GM19438 (cell line): ENCODE measurements around the gene PTPRU.
"Not testable (repeated sequence)": the region's sequence is repeated elsewhere in the genome, so short reads cannot be mapped to it uniquely, and the experiment has no call there.

ENCODE experiments used
- ATAC-seq: cut with Tn5 transposase; IDR thresholded peaks from one replicate; pipeline ENCODE4 v1.9.1; 2021; ENCODE audit warnings: low read depth; ENCODE audit not compliant: unreplicated experiment

Gene PTPRU

DNA sequence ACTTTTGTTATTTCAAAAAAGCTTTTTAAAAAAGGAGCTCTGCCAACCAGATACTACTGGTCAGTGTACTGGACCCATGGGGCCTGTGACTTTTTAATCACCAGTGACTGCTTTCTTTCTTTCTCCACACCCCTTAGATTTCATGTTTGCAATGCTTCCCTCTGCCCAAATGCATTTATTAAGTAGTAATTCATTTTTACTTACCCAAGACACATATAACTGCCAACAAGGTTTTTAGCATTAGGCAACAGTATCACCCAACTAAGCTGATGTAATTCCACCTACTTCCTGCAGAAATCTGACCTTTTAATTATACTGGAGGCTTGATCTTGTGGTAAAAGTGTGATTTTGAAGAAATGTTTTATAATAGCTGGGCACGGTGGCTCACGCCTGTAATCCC is 18.1 kb upstream of the PTPRU start:
- no peak for ATAC-seq

- ATAC-seq = no peak
Measured at GRCh38 chr1:29221296-29221695, 15.0 kb upstream of the PTPRU start.

DNA sequence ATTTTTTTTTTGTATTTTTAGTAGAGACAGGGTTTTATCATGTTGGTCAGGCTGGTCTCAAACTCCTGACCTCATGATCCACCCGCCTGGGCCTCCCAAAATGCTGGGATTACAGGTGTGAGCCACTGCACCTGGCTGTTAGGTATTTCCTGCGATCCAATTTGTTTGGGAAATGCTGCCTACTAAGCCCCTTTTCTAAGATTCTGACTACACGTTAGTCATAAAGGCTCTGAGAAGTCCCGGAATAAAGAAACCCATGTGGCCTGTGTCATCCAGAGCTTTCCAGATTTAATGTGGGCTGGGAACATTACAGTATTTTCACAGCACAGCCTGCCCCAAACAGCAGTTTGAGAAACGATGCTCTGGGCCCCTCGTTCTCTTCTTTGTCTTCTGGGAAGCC is 14.1 kb upstream of the PTPRU start:
- ATAC-seq = not testable (repeated sequence)

DNA sequence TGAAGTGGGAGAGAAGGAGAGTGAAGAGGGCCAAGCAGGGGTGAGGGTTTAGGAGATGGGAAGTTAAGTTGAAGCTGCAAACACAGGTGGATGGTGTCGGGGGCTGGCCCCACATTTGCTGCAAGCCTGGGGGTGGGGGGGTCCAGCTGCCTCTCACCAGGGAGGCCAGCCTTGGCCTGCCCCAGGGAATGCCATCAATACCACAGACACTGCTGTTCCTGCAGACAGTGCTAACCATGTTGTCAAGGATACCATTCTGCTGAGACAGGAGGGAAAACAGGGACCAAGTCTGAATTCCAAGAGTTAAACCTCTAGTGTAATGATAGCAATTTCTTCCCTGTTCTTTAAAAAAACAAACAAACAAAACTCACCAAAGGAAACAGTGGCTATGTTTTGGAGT is 13.6 kb upstream of the PTPRU start:
- no peak for ATAC-seq

DNA sequence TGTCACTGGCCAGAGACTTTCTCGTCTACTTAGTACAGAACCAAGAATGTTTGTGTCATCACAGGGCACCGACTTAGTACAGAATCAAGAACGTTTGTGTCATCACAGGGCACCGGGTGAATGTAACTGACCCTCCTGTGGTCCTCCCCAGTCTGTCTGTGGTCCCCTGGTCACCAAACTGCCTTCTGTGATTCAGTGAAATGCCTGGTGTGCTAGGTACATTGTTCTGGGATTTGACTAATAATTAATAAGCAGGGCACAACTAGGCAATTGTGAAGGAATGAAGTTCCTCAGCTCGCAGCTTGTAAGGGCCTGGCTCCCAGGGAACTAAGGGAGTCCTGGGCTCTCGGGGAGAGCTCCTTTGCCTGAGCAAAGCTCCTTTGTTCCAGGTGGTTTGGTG is 12.8 kb upstream of the PTPRU start:
- no peak for ATAC-seq

DNA sequence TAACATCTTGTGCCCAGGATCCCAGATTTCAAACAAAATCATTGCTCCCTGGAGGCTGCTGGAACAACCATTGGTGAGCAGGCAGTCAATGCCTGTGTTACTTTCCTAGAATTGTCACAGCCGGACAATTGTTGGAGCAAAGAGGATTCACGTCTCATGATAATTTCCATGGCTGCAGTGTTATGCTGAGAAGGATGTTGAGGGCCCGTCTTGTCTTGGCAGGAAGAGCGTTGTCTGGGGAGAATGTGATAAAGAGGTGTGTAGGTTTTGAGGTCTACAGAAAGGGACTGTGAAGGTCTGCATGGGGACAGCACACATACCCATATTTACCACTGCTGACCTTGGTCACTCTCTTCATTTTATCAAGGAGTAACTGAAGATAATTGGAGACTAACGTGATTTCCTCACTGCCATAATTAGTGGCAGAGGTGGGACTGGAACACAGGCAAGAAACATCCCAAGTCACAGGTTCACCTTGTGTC is 11.9 kb upstream of the PTPRU start:
- no peak for ATAC-seq

DNA sequence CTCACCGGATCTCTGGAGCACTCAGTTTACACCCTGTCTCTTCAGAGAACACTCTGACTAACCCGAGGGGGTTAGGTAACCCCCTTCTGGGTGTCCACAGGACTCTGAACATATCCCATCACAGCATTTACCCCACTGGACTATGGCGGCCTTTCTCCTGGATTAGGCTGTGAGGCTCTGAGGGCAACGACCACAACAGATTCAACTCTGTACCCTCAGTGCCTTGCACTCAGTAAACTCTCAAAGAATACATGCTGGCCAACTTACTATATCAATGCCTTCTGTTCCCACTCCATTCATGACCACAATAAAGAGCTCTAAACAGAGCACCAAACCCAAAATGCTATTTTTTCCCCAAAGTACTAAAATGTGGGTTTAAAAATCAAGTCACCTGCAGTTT is 11.0 kb upstream of the PTPRU start:
- no peak for ATAC-seq

DNA sequence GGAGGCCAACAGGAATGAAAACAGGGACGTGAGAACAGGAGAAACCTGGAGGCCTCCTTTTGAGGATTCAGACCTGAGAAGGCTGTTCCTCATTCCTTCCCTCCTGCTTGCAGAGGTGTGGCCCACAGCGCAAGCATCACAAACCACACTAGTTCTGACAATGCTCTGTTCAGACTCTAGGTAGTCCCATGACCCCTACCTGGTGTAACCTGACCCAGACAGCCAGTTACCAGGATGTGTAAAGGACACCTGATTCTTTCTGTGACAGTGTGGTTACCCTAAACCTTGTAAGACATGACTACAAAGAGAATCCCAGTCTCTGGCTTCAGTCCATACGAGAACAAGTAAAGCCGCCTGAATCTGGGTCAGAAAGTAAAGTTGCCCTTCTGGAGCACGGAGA is 8.8 kb upstream of the PTPRU start:
- ATAC-seq = no peak

- no peak for ATAC-seq
Measured at GRCh38 chr1:29230204-29230552, 6.1 kb upstream of the PTPRU start.

- peak; percentile 79 for ATAC-seq
Measured at GRCh38 chr1:29230553-29231378, 5.6 kb upstream of the PTPRU start, which contains the start of gene MECR. TSS of gene MECR (minus strand) at chr1:29230934. CDS start at chr1:29230906, 28 bp downstream.

DNA sequence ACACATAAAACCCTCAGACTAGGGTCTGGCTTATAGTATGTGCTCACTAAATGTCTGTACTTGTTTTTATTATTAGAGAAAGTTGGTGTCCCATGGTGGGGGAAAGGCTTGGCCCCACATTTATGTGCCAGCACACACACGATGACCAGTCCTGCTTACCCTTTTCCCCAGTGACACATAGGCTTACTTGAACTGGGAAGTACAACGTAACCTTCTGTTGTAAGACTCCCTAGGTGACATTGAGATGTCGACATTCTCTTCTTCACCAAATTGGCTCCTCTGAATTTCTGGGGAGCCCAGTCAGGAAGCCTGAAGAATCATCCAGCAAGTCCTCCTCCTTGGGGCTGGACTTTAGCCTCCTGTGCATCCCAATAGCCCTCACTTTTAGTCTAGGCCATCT is 3.9 kb upstream of the PTPRU start:
- no peak for ATAC-seq

DNA sequence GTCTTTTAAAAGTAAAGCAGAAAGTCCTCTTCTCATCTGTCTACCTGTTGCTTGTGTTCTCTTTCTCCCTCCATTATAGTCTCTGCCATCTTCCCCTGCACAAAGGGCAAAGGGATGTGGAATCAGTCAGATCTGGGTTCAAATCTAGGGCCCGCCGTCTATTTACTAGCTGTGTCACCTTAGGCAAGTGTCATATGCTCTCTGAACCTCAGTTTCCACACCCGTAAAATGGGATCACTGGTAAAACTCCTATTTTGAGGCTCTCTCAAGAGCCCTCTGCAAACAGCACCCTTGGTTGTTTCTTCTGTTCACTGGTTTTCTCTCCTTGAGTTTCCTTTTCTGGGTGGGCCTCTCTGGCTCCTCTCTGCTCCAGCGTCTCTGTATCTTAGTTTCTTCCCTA is 2.6 kb upstream of the PTPRU start:
- no peak for ATAC-seq

DNA sequence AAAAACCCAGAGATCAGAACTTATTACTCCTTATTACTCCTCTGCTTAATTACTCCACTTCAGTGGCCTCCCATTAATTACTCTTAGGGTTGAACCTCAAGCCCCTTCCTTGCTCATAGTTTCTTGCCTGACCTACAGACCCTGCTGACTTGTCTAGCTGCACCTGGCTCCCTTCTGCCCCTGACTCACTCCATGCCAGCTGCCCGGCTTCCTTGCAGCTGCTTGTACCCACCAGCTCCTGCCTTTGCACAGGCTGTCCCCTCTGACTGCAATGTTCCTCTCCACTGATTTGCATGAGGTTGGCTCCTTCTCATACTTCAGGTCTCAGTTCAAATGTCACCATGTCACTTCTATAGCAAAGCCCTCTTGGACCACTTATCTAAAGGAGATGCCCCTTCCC is 1.9 kb upstream of the PTPRU start:
- no peak for ATAC-seq

- not testable (repeated sequence) for ATAC-seq
Measured at GRCh38 chr1:29234881-29235280, 1.4 kb upstream of the PTPRU start.

DNA sequence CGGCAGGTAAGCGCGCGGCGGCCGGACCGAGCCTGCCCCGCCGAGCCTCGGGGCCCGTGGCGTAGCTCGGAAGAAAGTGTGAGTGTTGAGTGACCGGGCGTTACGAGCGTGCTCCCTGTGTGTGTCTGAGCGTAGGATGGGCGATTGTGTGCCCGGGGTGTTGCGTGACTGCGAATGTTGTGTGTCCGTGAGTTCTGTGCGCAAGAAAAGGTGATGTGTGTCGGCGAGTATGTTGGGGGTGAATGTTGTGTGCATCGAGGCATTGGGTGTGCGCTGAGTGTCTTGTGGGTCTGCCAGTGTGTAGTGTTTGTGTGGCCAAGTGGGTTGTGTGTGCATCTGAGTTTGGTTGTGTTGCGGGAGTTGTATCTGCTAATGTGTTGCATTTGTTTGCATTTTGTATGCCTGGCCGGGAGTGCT is 398 bp downstream of the PTPRU start:
- no peak for ATAC-seq

GRCh38 chr1:29237129-29237821 is 953 bp downstream of the PTPRU start:
- ATAC-seq = no peak

DNA sequence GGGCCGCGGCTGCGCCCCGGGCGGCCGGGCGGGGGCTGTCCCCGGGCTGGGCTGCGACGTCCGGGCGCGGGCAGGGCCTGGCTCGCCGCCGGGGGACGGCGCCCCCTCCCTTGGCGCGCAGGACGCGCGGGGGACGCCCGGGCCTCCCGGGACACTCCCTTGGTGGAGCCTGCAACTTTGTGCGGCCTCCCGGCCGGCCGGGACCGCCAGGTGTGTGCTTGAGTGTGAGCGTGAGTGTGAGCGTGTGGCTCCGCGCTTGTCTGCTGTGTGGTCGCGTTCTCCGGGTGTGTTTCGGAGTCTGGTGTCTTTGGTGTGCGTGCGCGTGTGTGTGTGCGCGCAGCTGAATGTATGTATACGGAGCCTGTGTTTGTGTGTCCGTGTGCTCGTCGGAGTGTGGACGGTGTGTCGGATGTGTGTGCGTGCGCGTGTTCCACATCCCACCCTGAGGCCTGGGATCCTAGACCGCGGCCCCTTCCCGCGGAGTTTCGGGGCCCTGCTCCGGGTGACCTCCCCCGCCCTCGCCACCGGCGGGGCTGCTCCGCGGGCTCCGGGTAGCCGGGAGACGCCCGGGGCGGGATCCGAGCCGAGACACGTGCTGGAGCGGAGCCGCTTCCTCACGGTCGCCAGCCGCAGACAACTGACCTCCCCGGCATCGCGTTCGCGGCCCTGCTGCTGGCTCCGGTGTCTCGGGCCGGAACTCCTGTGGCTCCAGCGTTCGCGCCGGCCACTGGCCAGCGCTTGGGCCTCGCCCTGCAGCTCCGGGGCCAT is 1.7 kb downstream of the PTPRU start:
- ATAC-seq = no peak

DNA sequence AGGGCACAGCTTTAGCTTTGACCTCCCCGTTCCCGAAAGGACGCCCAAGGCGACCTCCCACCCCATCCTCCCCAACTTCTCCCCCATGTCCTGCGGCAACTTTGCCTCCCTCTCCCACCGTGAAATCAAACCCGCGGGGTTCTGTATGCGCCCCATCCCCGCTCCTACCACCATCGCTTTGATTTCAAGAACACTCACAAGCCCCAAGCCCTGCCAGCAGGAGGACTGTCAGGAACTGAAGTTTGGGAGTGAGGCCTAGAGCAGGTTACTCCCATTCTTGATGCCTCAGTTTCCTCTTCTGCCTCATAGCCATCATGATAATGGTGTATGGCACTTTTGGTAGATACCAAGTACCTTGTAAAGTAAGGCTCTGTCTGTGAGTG is 2.3 kb downstream of the PTPRU start:
- ATAC-seq = no peak

- ATAC-seq = no peak
Measured at GRCh38 chr1:29239142-29239541, 2.8 kb downstream of the PTPRU start.

GRCh38 chr1:29240400-29240837 is 4.1 kb downstream of the PTPRU start:
- ATAC-seq = no peak

DNA sequence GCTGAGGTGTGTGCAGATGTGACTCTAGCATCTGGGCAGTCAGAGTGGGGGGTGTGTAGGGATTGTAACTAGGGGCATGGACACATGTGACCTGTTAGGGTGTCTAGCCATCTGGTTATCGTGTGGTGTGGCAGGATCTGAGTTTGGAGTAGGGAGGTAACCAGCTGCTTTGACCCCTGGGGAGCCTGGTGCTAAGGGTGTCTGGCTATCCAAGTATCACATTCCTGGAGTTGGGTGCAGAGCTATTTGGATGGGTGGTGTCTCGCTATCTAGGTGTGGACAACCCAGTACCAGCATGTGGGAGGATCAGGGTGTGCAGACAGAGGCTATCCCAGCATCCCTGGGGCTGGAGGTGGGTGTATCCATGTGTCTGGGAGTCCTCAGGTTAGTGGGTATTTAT is 4.7 kb downstream of the PTPRU start:
- ATAC-seq = no peak
